COLO829 (cell line): ENCODE measurements around the gene MB21D2.
A peak's percentile ranks its signal among the peaks of the same experiment; 100 is the strongest.

Source experiments
- DNase-seq: peaks from one replicate; pipeline ENCODE4 v3.0.0; 2012; ENCODE audit warnings: low spot score

The MB21D2 gene

DNA sequence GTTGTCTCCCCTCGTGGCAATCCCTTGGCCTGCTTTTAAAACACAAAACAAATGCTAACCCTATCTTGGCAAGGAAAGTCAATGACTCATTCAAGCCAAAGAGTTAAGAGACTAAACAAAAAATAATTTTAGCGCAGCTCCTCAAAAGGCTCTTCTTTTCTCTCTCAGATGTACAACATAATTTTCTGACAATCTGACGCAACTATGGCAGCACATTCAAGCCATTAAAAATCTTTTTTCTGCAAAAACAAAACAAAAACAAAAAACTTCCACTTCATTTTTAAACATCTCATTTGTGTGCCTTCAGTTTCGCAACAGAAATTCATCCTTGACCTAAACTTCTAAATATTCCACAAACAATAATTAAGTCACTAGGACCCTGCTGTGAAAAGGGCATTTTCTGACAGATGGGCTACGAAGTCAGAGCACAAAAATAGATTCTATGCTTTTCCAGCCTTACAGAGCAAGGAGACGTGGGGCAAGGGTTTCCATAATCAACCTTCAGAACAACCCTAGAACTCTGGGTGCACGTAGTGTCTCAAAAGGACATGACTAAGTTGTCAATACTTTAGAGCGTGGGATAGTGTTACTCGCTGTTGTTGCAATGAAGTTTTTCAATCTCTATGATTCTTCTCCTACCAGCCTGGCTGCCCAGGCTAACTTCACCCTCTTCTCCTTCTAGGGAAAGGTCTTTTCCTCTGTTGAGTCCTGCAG is 84.3 kb downstream of the MB21D2 start:
- DNase-seq = no peak

DNA sequence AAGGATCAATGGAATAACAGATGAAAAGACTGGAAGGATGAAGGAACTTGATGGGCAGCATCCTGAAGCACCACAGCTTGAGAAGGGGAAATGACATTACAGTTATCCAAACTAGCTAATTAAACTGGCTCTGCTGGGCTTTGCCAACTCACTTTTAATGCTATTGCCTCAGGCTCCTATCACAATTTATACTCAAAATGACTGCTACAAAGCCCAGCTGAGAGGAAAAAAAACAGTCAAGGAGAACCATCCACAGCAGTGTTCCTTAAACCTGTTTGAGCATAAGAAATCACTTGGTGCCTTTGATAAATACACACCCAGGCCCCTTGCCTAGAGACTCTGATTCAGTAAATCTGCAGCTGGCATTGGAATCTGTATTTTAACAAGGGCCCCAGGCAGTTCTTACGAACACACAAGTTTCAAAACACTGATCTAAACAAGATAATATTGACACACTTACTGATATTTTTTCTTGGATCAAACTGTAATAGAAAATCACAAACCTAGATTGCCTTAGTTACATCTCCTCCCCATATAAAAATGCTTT is 85.8 kb downstream of the MB21D2 start:
- DNase-seq = no peak

DNA sequence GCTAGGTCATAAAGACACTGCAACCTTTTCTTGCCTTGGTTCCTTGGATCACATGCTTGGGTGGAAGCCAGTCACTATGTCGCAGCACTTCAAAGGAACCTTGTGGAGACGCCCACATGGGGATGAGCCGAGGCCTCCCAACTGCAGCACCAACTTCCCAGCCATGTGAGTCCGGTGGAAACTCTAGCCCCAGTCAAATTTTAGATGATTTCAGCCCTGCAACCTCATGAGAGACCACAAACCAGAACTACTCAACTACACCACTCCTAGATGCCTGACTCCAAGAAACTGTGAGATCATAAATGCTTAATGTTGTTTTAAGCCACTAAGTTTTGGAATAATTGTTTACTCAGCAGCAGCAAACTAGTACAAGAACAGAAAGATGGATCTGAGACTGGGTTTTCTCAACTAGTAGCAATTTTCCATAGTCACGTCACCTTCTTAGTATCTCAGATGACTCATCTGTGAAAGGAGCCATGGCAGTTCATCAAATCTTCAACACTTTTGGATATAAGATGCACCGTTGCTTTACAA is 86.5 kb downstream of the MB21D2 start:
- no peak for DNase-seq

DNA sequence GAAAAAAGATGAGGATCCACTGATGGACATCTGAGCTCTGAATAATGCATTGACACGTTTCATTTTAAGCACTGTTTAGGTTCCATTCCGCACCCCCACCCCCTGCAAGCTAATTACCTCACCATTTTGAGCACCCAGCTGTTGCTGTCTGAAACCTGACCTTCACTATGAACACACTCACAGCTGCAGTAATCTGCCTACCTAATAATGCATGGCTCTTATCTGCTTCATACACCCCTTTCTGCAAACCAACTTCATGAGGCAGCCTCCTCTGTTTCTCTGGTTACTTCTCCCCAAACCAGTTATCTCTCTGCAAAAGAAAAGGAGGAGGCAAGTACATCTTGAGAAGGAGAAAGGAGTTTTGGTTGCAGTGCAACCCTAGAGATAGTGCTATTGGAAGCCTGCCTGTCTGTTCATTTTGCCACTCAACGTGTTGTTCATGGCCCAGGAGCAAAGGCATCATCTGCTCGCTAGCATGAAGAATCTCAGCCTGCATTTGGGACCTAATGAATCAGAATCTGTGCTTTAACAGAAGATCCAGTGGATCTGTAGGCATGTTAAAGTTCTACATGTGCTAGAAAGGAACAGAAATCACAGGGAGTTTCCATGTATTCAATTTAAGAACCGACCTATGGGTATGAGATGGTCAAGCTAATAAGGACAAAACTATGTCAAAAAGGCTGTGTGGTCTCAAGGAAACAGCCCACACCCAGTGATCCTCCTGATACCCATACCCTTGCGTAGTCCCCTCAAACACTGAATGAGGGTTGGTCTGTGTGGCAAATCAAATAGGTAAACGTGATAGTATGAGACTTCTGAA is 87.2 kb downstream of the MB21D2 start:
- DNase-seq = no peak

DNA sequence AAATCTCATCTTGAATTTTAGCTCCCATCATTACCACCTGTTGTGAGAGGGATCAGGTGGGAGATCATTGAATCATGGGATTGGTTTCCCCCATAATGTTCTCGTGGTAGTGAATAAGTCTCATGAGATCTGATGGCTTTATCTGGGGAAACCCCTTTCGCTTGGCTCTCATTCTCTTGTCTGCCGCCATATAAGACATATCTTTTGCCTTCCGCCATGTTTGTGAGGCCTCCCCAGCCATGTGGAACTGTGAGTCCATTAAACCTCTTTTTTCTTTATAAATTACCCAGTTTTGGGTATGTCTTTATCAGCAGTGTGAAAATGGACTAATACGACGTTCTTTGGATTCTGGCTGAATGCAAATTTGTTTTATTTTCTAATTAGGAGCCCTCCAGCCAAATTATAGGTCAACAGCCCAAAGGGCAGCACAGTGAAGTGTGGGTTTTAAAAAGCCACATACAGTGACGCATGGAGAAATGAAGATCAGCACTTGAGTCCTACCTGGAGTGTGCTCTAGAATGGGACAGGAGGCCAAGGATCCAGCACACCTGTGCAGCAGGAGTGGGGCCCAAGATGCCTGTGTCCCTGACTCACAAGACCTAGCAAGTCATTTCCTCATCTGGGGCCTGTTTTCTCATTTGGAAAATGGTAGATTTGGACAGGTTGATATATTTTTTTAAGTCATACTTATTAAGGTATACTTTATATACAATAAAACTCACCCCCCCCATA is 89.6 kb downstream of the MB21D2 start:
- DNase-seq = no peak

DNA sequence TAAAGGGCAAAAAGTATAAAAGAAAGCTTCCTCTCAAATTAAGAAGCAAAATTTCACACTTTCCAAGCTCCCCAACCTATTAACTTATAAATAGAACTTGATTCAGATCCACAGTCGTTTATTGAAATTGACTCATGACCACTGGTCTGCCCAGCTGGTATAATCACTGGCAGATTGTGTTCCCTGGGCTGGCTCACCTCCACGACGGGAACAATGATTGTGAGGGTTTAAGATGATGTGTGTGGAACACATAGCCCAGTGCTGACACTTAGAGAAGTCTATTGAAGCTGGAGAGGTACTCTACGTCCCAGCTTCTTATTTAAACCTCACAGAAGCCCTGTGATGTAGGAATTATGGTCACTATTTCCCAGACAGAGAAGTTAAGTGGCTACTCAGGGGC is 90.4 kb downstream of the MB21D2 start:
- DNase-seq = no peak

DNA sequence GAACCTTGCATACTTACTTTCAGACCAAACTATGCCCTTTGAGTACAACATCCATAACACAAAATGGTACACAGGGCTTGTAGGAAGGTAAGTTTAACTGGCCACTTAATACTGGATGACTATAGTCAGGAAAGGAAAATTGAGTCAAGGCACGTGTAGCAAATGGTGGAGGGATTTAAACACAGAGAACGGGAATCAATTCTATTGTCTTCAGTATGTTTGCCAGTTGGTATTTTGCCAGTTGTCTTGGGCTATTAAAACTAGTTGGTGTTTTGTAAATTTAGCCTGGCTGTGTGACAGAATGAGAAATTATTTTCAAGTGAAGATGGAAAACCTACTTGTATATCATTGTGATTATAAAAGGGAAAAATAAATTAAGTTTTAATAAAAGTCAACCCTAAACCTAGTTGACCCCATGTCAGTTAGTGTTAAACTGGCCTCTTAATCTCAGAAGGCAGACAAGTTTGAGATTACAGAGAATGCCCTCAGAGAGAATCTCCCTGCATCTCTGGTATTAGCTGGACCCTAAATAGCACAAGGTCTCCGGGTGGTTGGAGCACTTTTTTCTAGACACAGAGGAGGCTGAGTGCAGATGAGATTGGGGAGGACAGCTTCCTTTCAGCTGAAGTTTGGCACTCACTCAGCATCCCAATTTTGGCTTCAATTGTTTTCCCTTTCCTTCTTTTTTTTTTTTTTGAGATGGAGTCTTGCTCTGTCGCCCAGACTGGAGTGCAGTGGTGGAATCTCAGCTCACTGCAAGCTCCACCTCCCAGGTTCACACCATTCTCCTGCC is 91.2 kb downstream of the MB21D2 start:
- DNase-seq = no peak

DNA sequence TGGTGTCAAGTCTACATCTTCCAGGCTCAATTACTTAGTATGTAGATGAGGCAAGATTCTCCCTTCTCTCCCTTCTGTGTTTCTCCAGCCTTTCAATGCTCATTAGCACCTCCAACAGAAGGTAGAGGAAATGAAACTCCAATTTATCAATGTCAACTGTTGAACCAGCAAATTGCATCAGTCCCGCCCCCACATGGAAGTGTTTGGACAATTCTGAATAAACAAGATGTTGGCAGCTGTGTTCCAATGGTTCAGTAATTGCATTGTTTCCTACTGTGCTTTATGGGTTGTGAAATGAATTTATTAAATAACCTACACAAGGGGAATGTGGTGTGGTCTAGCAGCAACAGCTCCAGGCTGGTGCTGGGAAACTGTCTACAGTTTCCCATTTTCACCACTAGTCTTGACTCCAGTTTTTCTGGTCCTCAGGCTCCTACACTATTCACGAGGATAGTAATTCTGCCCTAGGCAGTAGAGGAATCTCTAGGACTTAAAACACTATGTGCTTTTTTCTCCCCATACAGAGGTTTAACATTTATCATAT is 91.9 kb downstream of the MB21D2 start:
- DNase-seq = no peak

DNA sequence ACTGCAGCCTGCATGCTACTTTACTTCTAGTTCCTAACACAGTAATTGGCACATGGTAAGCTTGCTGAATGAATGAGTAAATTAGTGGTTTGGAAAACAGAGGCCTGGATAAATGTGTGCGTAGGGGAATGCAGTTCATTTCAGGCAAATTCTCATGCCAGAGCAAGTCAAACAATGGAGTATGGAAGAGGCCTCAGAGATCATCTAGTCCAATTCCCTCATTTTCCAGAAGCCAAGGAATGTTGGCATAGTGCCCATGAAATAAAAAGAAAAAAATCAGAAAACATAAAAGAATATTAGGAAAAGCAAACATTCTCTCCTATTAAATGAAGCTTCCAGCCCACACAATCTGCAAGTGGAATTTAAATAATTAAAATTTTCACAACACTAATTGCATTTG is 92.4 kb downstream of the MB21D2 start:
- DNase-seq = no peak

DNA sequence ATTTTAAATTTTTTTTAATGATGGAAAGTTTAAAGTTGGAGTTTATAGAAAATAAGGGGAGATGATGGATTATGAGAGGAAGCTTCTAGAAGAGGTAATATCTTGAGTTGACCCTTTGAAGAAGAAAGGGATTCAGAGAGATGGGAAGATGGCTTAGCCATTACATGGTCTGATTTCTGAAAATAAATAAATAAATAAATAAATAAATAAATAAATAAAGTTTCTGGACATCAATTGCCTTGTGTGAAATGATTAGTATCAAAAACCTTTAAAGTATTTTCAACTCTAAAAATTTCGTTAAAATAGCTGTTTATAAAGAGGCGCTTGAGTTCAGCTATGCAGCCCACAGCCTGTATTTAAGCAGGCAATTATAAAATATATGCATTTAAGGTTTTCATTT is 93.3 kb downstream of the MB21D2 start:
- no peak for DNase-seq

DNA sequence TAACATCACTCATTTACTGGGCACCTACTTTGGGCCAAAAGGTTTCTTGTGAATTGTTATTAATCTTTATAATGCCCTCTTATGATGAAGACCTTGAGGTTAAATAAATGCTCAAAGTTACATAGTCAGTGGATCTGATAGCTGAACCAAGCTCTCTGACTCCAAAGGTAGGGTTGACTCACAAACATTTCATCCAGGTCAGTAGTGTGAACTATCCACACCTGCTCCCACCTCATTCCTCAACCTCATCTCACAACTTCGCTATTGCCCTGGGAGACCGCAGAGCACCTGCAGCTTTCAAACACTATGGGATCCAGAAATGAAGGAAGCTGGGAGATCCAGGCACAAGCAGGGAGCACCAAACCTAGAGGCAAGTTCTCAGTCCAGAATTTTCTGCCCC is 96.5 kb downstream of the MB21D2 start:
- no peak for DNase-seq

DNA sequence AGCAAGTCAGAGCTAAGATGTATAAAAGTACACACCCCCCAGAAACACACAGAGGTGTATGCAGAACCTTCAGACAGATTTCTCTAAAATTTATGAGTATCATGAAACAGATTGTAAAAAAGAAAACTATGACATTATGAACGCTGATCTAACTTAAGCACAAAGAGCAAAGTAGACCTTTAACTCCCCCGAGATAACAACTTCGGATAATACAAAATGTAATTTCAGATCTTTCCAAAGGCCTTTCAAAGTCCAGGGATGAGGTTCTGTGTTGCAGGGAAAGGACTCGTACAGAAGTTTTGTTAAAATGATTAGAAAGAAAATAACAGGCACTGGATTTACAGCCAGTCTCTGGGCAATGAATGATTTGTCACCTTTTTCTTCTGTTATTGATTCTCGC is 97.5 kb downstream of the MB21D2 start:
- no peak for DNase-seq

DNA sequence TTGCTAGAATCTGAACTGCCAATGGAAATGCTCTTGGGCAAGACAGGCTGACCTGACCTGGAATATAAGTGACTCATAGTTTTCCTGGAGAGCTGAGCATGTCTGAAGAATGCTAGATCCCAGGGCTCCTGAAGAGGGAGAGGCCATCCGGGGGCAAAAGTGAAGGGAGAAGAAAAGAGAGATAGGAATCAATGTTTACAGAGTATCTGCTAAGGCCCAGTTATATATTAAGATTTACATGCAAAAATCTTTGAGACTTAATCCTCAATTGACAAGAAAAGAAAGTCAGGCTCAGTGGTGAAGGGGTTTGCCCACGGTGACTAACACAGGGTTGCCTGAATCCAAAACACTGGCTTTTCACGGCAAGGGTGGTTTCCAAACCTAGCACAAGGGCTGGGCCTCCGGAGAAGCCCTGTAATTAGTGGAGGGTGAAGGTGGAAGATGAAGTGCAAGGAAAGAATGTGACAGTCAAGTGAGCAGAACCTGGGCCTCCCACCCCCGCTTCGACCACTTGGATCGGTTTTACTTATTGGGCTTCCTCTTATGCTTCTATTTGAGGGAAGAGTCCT is 98.6 kb downstream of the MB21D2 start:
- no peak for DNase-seq

DNA sequence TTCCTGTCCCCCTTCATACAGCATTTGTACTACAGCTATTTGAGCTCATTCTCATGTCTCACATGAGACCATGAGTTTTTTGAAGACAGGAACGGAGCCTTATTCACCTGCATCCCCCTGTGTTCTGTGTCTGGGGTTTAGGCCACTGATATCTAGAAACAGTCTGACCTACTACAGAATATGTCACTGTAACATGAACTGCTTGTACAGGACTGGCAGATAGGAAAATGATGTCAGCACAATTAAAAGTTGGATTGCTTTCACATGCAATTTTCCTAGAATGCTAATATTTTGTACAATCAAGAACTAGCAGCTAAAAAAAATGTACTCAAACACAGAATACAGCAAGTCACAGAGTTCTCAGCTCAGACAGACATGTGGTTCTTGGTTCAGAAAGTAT is 99.5 kb downstream of the MB21D2 start:
- no peak for DNase-seq

DNA sequence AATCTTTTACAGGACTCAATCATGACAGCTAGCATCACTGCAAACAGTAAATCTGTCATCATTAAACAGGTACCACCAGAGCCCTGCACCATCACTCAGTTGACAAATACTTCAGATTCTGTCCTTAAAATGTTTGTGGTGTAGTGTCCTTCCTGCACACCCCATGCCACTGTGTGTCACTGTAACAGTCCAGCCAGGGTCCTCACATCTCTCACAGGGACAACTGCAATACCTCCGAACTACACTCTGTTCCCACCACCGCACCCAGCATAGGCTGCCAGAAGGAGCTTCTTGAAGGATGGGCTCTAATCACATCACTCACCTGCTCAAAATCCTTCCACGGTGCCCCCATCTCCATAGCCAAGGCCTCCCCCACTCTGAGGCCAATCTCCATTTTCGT is 100.2 kb downstream of the MB21D2 start:
- no peak for DNase-seq

DNA sequence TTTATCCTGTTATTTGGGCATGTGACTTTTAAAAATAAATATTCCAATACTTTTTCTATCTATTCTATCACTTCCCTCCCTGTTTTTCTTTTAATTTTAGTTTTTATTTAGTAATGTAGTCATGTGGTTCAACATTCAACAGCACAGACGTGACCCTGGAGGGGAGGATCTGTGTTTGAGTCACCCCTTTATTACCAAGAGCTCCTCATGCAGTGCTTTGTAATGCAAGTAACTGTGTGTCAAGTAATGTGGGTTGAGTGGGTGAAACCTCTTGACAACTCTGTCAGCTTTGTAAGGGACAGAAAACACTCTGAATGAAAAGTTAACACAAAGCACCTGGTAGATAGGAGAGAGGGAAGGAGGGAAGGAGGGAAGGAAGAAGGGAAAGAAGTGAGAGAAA is 100.6 kb downstream of the MB21D2 start:
- no peak for DNase-seq

DNA sequence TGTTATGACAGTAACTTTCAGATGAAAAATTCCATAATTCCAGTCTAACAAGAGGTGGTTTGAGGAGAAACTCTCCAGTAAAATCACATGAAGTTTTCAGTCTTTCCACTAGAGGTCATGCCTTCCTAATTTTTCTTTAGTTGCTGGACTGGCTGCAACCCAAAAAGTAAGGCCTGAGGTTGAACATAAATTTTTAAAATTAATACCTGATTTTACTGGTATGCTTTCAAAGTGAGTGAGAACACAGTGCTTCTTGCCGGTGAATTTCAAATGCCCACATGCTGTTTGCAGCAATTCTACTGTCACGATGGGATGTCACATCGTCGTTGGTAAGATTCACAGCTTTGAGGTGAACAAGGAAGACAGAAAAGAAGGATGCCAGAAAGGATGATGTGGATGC is 101.3 kb downstream of the MB21D2 start:
- DNase-seq = peak; percentile 61

DNA sequence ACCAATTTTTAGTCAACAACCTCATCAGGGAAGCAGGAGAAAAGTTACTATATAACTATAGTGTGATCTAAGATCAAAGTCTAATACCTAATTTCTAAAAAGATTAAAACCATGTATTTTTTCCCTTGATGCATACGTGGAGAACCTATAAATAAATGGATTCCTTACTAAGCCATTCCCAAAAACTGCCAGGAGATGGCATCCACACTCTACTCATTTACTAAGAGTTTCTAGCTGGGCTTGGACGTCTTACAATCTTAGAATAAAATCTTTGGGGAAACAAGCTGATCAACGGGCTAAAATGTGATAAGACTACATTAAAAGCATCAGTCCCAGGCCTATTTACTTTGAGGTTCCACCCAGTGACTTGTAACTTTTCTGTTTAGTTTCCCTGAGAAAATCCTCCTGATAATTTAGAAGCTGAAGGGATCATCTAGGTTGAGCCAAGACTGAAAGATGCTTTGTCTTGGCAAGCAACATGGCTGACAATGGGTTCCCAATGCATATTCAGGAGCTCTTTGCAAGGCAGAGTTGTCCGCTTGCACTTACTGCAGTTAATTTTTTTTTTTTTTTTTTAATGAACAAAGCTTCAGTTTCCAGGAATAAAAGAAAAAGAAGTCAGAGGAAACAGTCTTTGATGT is 104.8 kb downstream of the MB21D2 start:
- peak; percentile 53 for DNase-seq

DNA sequence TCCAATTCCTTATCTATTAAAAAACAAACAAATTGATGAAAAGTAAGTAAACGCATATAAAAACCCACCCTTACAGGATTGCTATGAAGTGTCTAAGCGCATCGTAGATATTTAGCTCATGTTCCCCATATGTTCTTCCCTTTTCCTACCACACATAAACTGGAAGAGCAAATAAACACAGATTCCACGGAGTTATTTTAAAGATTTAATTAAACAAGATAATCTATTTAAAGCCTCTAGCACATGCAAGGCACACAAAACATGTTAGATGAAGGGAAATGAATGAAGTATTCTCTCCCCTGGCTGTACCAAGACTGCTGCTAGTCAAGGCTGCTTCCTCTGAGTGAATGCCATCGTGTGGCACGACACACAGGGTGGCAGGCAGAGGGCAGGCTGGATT is 111.9 kb downstream of the MB21D2 start:
- no peak for DNase-seq

DNA sequence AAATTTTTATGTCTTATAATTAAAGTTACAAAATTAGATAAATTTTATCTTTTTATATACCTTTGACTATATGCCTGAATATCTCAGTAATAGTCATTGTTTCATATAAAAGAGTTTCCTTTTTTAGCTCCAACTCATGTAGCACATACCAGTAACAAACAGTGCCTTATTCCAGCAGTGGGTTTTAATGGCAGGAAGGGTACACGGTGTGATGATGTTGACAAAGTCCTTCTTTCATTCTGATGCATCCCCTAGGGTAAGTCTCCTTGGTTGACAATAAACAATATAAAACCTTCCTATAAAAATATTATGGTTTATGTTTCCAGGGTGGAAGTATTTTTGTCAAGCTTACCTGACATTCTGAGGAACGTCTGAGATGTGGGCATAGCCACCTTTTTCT is 113.2 kb downstream of the MB21D2 start:
- DNase-seq = no peak
